ENCODE measurements around the gene CFAP410.

The CFAP410 gene

GRCh38 chr21:44320847-44321246, 18.3 kb downstream of the CFAP410 start:
- no peak for DNase-seq (ENCODE audit: low read depth)
- TF ChIP-seq CTCF (IDR thresholded peaks at IDR 0.05; ENCODE audit: low read length, missing control alignments) = no peak
- no peak overlapping the region for H3K4me3 ChIP-seq (replicated peaks; ENCODE audit: low read depth, low read length)

- DNase-seq (ENCODE audit: low read depth) = no peak
- H3K4me3 ChIP-seq (replicated peaks; ENCODE audit: low read depth, low read length) = no peak overlapping the region
- no peak for TF ChIP-seq CTCF (IDR thresholded peaks at IDR 0.05; ENCODE audit: low read length, missing control alignments)
These were observed 19.7 kb downstream of the CFAP410 start for GRCh38 chr21:44319407-44320065.

- no peak overlapping the region for H3K4me3 ChIP-seq (replicated peaks; ENCODE audit: low read depth, low read length)
- no peak for DNase-seq (ENCODE audit: low read depth)
- TF ChIP-seq CTCF (IDR thresholded peaks at IDR 0.05; ENCODE audit: low read length, missing control alignments) = no peak
These were observed 20.5 kb downstream of the CFAP410 start for GRCh38 chr21:44318489-44319285.

GRCh38 chr21:44317871-44318270, 21.3 kb downstream of the CFAP410 start:
- no peak for DNase-seq (ENCODE audit: low read depth)
- no peak overlapping the region for H3K4me3 ChIP-seq (replicated peaks; ENCODE audit: low read depth, low read length)
- no peak for TF ChIP-seq CTCF (IDR thresholded peaks at IDR 0.05; ENCODE audit: low read length, missing control alignments)

- no peak for DNase-seq (ENCODE audit: low read depth)
- H3K4me3 ChIP-seq (replicated peaks; ENCODE audit: low read depth, low read length) = no peak overlapping the region
- no peak for TF ChIP-seq CTCF (IDR thresholded peaks at IDR 0.05; ENCODE audit: low read length, missing control alignments)
These were observed 21.9 kb downstream of the CFAP410 start for GRCh38 chr21:44317241-44317782.

- no peak overlapping the region for H3K4me3 ChIP-seq (replicated peaks; ENCODE audit: low read depth, low read length)
- TF ChIP-seq CTCF (IDR thresholded peaks at IDR 0.05; ENCODE audit: low read length, missing control alignments) = no peak
- DNase-seq (ENCODE audit: low read depth) = no peak
These were observed 22.8 kb downstream of the CFAP410 start for GRCh38 chr21:44316277-44316900.

All from fibroblast of pulmonary artery (primary cell).